ENCODE data around the gene AAGAB.

DNA sequence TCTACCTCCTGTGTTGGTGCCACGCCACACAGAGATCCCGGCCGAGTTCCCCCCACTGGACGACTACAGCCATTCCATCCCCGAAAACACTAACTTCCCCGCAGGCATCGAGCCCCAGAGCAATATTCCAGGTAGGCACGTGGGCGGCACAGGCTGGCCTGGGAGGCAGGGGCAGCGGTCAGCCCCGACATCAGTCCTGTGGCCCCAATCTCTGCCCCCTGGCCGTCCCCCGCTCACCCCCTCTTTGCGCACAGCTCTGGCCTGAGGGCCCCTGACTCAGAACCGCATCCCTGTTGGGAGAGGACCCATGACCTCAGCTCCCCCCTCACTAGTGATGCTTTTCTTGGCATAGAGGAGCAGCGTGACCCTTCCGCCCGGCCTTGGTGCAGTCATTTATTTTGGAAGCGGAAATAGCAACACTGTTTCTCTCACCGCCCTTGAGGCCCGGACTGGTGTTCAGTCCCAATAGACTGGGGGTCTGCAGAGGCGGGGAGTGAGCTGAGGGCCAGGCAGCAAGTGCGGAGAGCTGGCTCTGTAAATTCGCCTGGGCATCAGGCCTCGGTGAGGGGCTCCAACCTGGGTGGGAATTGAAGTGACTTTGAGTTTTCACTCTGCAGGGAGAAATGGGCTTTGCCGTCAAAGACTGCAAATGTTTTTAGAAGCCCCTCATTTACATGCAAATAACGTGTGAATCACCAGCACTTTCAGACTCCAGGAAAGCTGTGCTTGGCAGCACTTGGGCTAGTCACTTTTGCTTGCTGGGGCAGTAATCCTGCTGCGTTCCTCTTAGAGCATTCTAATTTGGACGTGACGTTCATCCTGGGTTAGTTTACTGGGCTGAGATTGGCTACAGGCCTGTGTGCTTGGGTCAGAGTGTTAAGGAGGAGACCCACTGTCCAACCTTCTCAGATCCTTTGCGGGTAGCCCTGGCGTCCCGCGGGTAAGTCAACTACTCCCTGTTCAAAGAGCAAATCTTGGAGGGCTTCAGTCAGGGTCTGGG lies 88.9 kb downstream of the AAGAB start:
- no peak for TF ChIP-seq POLR2AphosphoS5 (IDR thresholded peaks at IDR 0.05)
- TF ChIP-seq, protein P1, sequence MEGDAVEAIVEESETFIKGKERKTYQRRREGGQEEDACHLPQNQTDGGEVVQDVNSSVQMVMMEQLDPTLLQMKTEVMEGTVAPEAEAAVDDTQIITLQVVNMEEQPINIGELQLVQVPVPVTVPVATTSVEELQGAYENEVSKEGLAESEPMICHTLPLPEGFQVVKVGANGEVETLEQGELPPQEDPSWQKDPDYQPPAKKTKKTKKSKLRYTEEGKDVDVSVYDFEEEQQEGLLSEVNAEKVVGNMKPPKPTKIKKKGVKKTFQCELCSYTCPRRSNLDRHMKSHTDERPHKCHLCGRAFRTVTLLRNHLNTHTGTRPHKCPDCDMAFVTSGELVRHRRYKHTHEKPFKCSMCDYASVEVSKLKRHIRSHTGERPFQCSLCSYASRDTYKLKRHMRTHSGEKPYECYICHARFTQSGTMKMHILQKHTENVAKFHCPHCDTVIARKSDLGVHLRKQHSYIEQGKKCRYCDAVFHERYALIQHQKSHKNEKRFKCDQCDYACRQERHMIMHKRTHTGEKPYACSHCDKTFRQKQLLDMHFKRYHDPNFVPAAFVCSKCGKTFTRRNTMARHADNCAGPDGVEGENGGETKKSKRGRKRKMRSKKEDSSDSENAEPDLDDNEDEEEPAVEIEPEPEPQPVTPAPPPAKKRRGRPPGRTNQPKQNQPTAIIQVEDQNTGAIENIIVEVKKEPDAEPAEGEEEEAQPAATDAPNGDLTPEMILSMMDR (IDR thresholded peaks at IDR 0.05), result no peak
